Ammon's horn (tissue), 1 donor: ENCODE results near the gene USP17L13.
"Not testable (repeated sequence)": the region's sequence is repeated elsewhere in the genome, so short reads cannot be mapped to it uniquely, and the experiment has no call there.

Experiments
- DNase-seq: peaks from one replicate; pipeline ENCODE4 v3.0.0-alpha.2; 2016; ENCODE audit warnings: low spot score

USP17L13 gene

GRCh38 chr4:9224596-9224995 is at the start of gene USP17L13:
Gene USP17L13 (plus strand): TSS chr4:9224896. CDS start chr4:9224896, 0 bp downstream.
- DNase-seq: not testable (repeated sequence)

DNA sequence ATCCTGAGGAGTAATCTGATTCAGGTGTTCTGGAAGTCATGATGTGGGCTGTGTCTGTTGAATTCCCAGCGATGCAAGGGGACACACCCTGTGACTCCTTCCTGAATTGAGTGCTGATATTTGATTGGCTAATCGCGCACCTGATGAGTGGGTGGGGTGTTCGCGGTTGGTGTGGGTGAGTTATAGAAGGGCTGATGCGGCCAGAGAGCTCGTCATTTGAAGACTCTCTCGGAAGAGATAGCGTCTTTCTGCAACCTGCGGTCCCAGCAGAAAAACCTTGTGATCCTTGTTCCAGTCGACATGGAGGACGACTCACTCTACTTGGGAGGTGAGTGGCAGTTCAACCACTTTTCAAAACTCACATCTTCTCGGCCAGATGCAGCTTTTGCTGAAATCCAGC is 14.3 kb upstream of the USP17L13 start, which contains the start of gene USP17L10:
Gene USP17L10 (plus strand): TSS at position 301 of the 400 bp plus-strand sequence. CDS start 0 bp downstream, at position 301.
- not testable (repeated sequence) for DNase-seq

DNA sequence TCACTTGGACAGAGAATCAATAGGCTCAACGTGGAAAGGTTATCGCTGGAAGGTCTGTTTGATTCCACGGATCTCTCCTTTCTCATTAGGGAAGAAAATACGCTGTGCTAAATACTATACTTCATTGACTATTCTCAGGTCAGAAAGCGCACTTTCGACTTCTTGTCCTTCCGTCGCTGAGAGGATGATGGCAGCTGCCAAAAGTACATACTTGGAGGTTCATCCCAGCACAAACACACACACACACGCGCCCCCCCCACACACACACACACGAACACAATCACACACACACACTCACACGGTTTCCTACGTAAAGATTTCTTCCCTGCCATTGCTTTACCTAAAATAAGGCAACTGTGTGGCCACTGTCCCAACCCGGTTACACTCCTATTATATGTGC is 10.0 kb upstream of the USP17L13 start:
- DNase-seq: not testable (repeated sequence)

DNA sequence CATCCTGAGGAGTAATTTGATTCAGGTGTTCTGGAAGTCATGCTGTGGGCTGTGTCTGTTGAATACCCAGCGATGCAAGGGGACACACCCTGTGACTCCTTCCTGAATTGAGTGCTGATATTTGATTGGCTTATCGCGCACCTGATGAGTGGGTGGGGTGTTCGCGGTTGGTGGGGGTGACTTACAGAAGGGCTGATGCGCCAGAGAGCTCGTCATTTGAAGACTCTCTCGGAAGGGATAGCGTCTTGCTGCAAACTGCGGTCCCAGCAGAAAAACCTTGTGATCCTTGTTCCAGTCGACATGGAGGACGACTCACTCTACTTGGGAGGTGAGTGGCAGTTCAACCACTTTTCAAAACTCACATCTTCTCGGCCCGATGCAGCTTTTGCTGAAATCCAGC is 9.6 kb upstream of the USP17L13 start, which contains the start of gene USP17L11:
Gene USP17L11 (plus strand): TSS at position 301 of the 400 bp plus-strand sequence. CDS start 0 bp downstream, at position 301.
- not testable (repeated sequence) for DNase-seq

GRCh38 chr4:9219852-9220251 is 4.8 kb upstream of the USP17L13 start, which contains the start of gene USP17L12:
Gene USP17L12 (plus strand): TSS chr4:9220152. CDS start chr4:9220152, 0 bp downstream.
- not testable (repeated sequence) for DNase-seq

GRCh38 chr4:9230249-9230648 is 5.6 kb downstream of the USP17L13 start:
- not testable (repeated sequence) for DNase-seq

DNA sequence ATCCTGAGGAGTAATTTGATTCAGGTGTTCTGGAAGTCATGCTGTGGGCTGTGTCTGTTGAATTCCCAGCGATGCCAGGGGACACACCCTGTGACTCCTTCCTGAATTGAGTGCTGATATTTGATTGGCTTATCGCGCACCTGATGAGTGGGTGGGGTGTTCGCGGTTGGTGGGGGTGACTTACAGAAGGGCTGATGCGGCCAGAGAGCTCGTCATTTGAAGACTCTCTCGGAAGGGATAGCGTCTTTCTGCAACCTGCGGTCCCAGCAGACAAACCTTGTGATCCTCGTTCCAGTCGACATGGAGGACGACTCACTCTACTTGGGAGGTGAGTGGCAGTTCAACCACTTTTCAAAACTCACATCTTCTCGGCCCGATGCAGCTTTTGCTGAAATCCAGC is 9.4 kb downstream of the USP17L13 start, which contains the start of gene USP17L15:
Gene USP17L15 (plus strand): TSS at position 301 of the 400 bp plus-strand sequence. CDS start 0 bp downstream, at position 301.
- DNase-seq: not testable (repeated sequence)

DNA sequence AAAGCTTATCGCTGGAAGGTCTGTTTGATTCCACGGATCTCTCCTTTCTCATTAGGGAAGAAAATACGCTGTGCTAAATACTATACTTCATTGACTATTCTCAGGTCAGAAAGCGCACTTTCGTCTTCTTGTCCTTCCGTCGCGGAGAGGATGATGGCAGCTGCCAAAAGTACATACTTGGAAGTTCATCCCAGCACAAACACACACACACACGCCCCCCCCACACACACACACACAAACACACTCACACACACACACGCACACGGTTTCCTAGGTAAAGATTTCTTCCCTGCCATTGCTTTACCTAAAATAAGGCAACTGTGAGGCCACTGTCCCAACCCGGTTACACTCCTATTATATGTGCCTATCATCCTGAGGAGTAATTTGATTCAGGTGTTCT is 13.8 kb downstream of the USP17L13 start:
- peak; percentile 1 for DNase-seq

- not testable (repeated sequence) for DNase-seq
Observed at GRCh38 chr4:9243579-9243978, 18.9 kb downstream of the USP17L13 start, which contains the start of gene USP17L17. Gene USP17L17 (plus strand): TSS chr4:9243879. CDS start chr4:9243879, 0 bp downstream.

DNA sequence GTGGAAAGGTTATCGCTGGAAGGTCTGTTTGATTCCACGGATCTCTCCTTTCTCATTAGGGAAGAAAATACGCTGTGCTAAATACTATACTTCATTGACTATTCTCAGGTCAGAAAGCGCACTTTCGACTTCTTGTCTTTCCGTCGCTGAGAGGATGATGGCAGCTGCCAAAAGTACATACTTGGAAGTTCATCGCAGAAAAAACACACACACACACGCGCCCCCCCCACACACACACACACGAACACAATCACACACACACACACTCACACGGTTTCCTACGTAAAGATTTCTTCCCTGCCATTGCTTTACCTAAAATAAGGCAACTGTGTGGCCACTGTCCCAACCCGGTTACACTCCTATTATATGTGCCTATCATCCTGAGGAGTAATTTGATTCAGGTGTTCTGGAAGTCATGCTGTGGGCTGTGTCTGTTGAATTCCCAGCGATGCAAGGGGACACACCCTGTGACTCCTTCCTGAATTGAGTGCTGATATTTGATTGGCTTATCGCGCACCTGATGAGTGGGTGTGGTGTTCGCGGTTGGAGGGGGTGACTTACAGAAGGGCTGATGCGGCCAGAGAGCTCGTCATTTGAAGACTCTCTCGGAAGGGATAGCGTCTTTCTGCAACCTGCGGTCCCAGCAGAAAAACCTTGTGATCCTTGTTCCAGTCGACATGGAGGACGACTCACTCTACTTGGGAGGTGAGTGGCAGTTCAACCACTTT is 23.4 kb downstream of the USP17L13 start, which contains the start of gene USP17L18:
Gene USP17L18 (plus strand): TSS at position 678 of the 728 bp plus-strand sequence. CDS start 0 bp downstream, at position 678.
- DNase-seq: peak; percentile 1

DNA sequence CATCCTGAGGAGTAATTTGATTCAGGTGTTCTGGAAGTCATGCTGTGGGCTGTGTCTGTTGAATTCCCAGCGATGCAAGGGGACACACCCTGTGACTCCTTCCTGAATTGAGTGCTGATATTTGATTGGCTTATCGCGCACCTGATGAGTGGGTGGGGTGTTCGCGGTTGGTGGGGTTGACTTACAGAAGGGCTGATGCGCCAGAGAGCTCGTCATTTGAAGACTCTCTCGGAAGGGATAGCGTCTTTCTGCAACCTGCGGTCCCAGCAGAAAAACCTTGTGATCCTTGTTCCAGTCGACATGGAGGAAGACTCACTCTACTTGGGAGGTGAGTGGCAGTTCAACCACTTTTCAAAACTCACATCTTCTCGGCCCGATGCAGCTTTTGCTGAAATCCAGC is 28.4 kb downstream of the USP17L13 start, which contains the start of gene USP17L19:
Gene USP17L19 (plus strand): TSS at position 301 of the 400 bp plus-strand sequence. CDS start 0 bp downstream, at position 301.
- not testable (repeated sequence) for DNase-seq

DNA sequence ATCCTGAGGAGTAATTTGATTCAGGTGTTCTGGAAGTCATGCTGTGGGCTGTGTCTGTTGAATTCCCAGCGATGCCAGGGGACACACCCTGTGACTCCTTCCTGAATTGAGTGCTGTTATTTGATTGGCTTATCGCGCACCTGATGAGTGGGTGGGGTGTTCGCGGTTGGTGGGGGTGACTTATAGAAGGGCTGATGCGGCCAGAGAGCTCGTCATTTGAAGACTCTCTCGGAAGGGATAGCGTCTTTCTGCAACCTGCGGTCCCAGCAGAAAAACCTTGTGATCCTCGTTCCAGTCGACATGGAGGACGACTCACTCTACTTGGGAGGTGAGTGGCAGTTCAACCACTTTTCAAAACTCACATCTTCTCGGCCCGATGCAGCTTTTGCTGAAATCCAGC is 33.1 kb downstream of the USP17L13 start, which contains the start of gene USP17L20:
Gene USP17L20 (plus strand): TSS at position 301 of the 400 bp plus-strand sequence. CDS start 0 bp downstream, at position 301.
- not testable (repeated sequence) for DNase-seq

- DNase-seq: not testable (repeated sequence)
Observed at GRCh38 chr4:9262572-9262971, 37.9 kb downstream of the USP17L13 start, which contains the start of gene USP17L21. Gene USP17L21 (plus strand): TSS chr4:9262872. CDS start chr4:9262872, 0 bp downstream.

DNA sequence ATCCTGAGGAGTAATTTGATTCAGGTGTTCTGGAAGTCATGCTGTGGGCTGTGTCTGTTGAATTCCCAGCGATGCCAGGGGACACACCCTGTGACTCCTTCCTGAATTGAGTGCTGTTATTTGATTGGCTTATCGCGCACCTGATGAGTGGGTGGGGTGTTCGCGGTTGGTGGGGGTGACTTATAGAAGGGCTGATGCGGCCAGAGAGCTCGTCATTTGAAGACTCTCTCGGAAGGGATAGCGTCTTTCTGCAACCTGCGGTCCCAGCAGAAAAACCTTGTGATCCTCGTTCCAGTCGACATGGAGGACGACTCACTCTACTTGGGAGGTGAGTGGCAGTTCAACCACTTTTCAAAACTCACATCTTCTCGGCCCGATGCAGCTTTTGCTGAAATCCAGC is 42.6 kb downstream of the USP17L13 start, which contains the start of gene USP17L22:
Gene USP17L22 (plus strand): TSS at position 301 of the 400 bp plus-strand sequence. CDS start 0 bp downstream, at position 301.
- not testable (repeated sequence) for DNase-seq

DNA sequence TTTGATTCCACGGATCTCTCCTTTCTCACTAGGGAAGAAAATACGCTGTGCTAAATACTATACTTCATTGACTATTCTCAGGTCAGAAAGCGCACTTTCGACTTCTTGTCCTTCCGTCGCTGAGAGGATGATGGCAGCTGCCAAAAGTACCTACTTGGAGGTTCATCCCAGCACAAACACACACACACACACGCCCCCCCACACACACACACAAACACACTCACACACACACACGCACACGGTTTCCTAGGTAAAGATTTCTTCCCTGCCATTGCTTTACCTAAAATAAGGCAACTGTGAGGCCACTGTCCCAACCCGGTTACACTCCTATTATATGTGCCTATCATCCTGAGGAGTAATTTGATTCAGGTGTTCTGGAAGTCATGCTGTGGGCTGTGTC is 47.0 kb downstream of the USP17L13 start:
- DNase-seq: not testable (repeated sequence)
